MCF 10A (cell line): Measurements from ENCODE around the gene RABEP1. TPM values are rescaled to one million over a fixed set of nuclear protein-coding genes. Genes with fewer than 3 reads are reported as not detected.

ENCODE experiments used
- BruUV-seq: library from RNA; stranded (reverse); fragments of 400-500 nt; replicated peaks from 2 replicates; lab custom pipeline; 2021; lab: Mats Ljungman, UMichigan
- CTCF ChIA-PET: fragments of 300-600 bp; sonication (Branson Sonifier 250); formaldehyde crosslinking; extraction: SDS; loops from one replicate; lab custom pipeline; 2021; ENCODE audit warnings: antibody characterized with exemption, inconsistent platforms; lab: Yijun Ruan, JAX
- POLR2A ChIA-PET: fragments of 300-600, 350-650 bp; sonication (Branson Sonifier 250); formaldehyde crosslinking; extraction: SDS; loops from one replicate; lab custom pipeline; 2020; ENCODE audit warnings: antibody characterized with exemption, inconsistent platforms; lab: Yijun Ruan, JAX
- DNase-seq: peaks from one replicate; pipeline ENCODE4 v3.0.0-alpha.2; 2018; ENCODE audit not compliant: unreplicated experiment
- H3K27ac Mint-ChIP-seq: one replicate; pipeline ENCODE4 v1.8.0; 2022; ENCODE audit warnings: mild to moderate bottlenecking, low read depth, mixed read lengths; ENCODE audit not compliant: unreplicated experiment
- H3K27me3 Mint-ChIP-seq: one replicate; pipeline ENCODE4 v1.8.0; 2022; ENCODE audit warnings: mixed read lengths; ENCODE audit not compliant: insufficient read depth, unreplicated experiment
- H3K36me3 Mint-ChIP-seq: one replicate; pipeline ENCODE4 v1.8.0; 2022; ENCODE audit warnings: mild to moderate bottlenecking, moderate library complexity, mixed read lengths; ENCODE audit not compliant: insufficient read depth, unreplicated experiment
- H3K4me1 Mint-ChIP-seq: one replicate; pipeline ENCODE4 v1.8.0; 2022; ENCODE audit warnings: mixed read lengths; ENCODE audit not compliant: insufficient read depth, unreplicated experiment
- H3K4me3 Mint-ChIP-seq: one replicate; pipeline ENCODE4 v1.8.0; 2022; ENCODE audit warnings: mild to moderate bottlenecking, moderate library complexity, mixed read lengths; ENCODE audit not compliant: unreplicated experiment
- H3K9me3 Mint-ChIP-seq: one replicate; pipeline ENCODE4 v1.8.0; 2022; ENCODE audit warnings: mixed read lengths; ENCODE audit not compliant: unreplicated experiment
- CTCF ChIP-seq: fragments of 200-600 bp; IDR thresholded peaks from one replicate; pipeline ENCODE4 v1.8.0; 2022; ENCODE audit warnings: antibody characterized with exemption, mild to moderate bottlenecking; ENCODE audit not compliant: unreplicated experiment
- intact Hi-C: fragments of 100-400 bp; cut with micrococcal nuclease; formaldehyde crosslinking; loops from 2 replicates; pipeline ENCODE4 v1.14.1; 2022
- total RNA-seq: library from RNA; stranded (reverse); gene quantifications from 2 replicates; pipeline ENCODE4 v1.2.3, GENCODE V29; 2022

The RABEP1 gene
- total RNA-seq, 1 experiment from 2014 or later: 50.1 TPM

- no peak overlapping the region for H3K27ac Mint-ChIP-seq
- intact Hi-C loops: no loop called here
- peaks cover 95% of the 10 kb centered on the region for H3K36me3 Mint-ChIP-seq
- TF ChIP-seq CTCF: no peak
- ChIA-PET POLR2A (interaction anchor here (0.8 to 1.9 kb wide), 8 partner anchors 9 to 59 kb away, joined by 3 to 6 read pairs (median 4); partner anchors contain the start of genes C1QBP, NUP88 and RPAIN), CTCF (interaction anchor here (1.5 kb wide), 1 partner anchor 59 kb away, joined by 3 read pairs; the partner anchor contains the start of gene C1QBP)
- H3K4me3 Mint-ChIP-seq: no peak overlapping the region
- DNase-seq: no peak
- H3K27me3 Mint-ChIP-seq: no peaks in the 10 kb centered on the region
- no peaks in the 10 kb centered on the region for H3K9me3 Mint-ChIP-seq
- peaks cover 6% of the 10 kb centered on the region for H3K4me1 Mint-ChIP-seq
- BruUV-seq: no TSS peak
Observed at GRCh38 chr17:5380491-5381135, 98.5 kb downstream of the RABEP1 start.

- Mint-ChIP-seq H3K4me1 (peaks cover 6% of the 10 kb centered on the region), H3K36me3 (peaks cover 99% of the 10 kb centered on the region), H3K27ac (no peak overlapping the region), H3K9me3 (no peaks in the 10 kb centered on the region), H3K27me3 (no peaks in the 10 kb centered on the region), H3K4me3 (no peak overlapping the region)
- ChIA-PET POLR2A (interaction anchor here (0.6 to 1.9 kb wide), 8 partner anchors 8 to 98 kb away, joined by 3 to 6 read pairs (median 4); partner anchors contain the start of genes C1QBP, NUP88 and RPAIN), CTCF (no interaction called here)
- BruUV-seq: no TSS peak
- peak; percentile 30 for DNase-seq
- intact Hi-C loops: no loop called here
- TF ChIP-seq CTCF: no peak
Observed at GRCh38 chr17:5381542-5381941, 99.5 kb downstream of the RABEP1 start.

GRCh38 chr17:5391678-5392077 lies 109.6 kb downstream of the RABEP1 start:
- no TSS peak for BruUV-seq
- Mint-ChIP-seq H3K27ac (no peak overlapping the region), H3K36me3 (peaks cover 95% of the 10 kb centered on the region), H3K27me3 (no peaks in the 10 kb centered on the region), H3K9me3 (no peaks in the 10 kb centered on the region), H3K4me3 (no peak overlapping the region), H3K4me1 (no peaks in the 10 kb centered on the region)
- CTCF ChIA-PET: interaction anchor here (0.6 kb wide), 2 partner anchors 12 to 440 kb away, joined by 3 to 4 read pairs; partner anchors contain the start of gene ENO3
- no peak for DNase-seq
- POLR2A ChIA-PET: interaction anchor here (0.6 to 2.2 kb wide), 5 partner anchors 9 to 28 kb away, joined by 3 to 8 read pairs (median 4); partner anchors contain the start of genes NUP88 and RPAIN
- no peak for TF ChIP-seq CTCF
- intact Hi-C loops: no loop called here

GRCh38 chr17:5396612-5397011 lies 114.5 kb downstream of the RABEP1 start:
- H3K27me3 Mint-ChIP-seq: no peaks in the 10 kb centered on the region
- H3K4me3 Mint-ChIP-seq: no peak overlapping the region
- intact Hi-C loops: no loop called here
- BruUV-seq: no TSS peak
- H3K27ac Mint-ChIP-seq: no peak overlapping the region
- TF ChIP-seq CTCF: no peak
- CTCF ChIA-PET: interaction anchor here (0.9 kb wide), 1 partner anchor 9 kb away, joined by 4 read pairs; no protein-coding TSS in a partner anchor
- H3K9me3 Mint-ChIP-seq: no peaks in the 10 kb centered on the region
- POLR2A ChIA-PET: no interaction called here
- DNase-seq: no peak
- H3K36me3 Mint-ChIP-seq: peaks cover 93% of the 10 kb centered on the region
- no peaks in the 10 kb centered on the region for H3K4me1 Mint-ChIP-seq
